CD8-positive, alpha-beta memory T cell (primary cell): ENCODE measurements around the gene OPRM1. TPM values are rescaled to one million over a fixed set of nuclear protein-coding genes. Genes with fewer than 3 reads are reported as not detected.
"Not testable (repeated sequence)": the region's sequence is repeated elsewhere in the genome, so short reads cannot be mapped to it uniquely, and the experiment has no call there.

Experiments used
- CTCF ChIA-PET: fragments of 350-600 bp; sonication (Branson Sonifier 250); formaldehyde crosslinking; loops from one replicate; lab custom pipeline; 2021; ENCODE audit warnings: antibody characterized with exemption; lab: Charles Lee
- POLR2A ChIA-PET: fragments of 350-600 bp; sonication (Branson Sonifier 250); formaldehyde crosslinking; loops from one replicate; lab custom pipeline; 2021; ENCODE audit warnings: antibody characterized with exemption; lab: Charles Lee
- DNase-seq, 5 donors: peaks; one replicate each; pipeline versions ENCODE4 v3.0.0 to v3.0.0-alpha.2; 2020 to 2022; ENCODE audit warnings: mixed read lengths in 1 of 5
- H3K27ac ChIP-seq: one replicate; pipeline ENCODE4 v1.7.0; 2013; ENCODE audit warnings: low read depth, mild to moderate bottlenecking, low read length, moderate library complexity
- H3K27me3 ChIP-seq: 2 replicates; pipeline ENCODE4 v1.7.0; 2013; ENCODE audit warnings: low read length, mild to moderate bottlenecking; ENCODE audit not compliant: insufficient read depth, poor library complexity, severe bottlenecking
- H3K36me3 ChIP-seq: 2 replicates; pipeline ENCODE4 v1.7.0; 2013; ENCODE audit warnings: mild to moderate bottlenecking, low read length, moderate library complexity; ENCODE audit not compliant: insufficient read depth
- H3K4me1 ChIP-seq: 2 replicates; pipeline ENCODE4 v1.7.0; 2013; ENCODE audit warnings: mild to moderate bottlenecking, low read length, moderate library complexity; ENCODE audit not compliant: insufficient read depth
- H3K4me3 ChIP-seq: 2 replicates; pipeline ENCODE4 v1.7.0; 2013; ENCODE audit warnings: mild to moderate bottlenecking, low read length
- H3K9me3 ChIP-seq: 2 replicates; pipeline ENCODE4 v1.7.0; 2013; ENCODE audit warnings: mild to moderate bottlenecking, low read length
- H3K27ac Mint-ChIP-seq, 8 donors: one replicate each; pipeline ENCODE4 v1.8.0; 2020 to 2021; ENCODE audit warnings: mixed read lengths in 8 of 8, mild to moderate bottlenecking in 6 of 8, inconsistent platforms in 3 of 8, moderate library complexity in 3 of 8
- H3K27me3 Mint-ChIP-seq, 2 donors: one replicate each; pipeline ENCODE4 v1.8.0; 2020 to 2021; ENCODE audit warnings: mixed read lengths in 2 of 2, mild to moderate bottlenecking in 1 of 2, moderate library complexity in 1 of 2
- H3K36me3 Mint-ChIP-seq, 3 donors: one replicate each; pipeline ENCODE4 v1.8.0; 2020 to 2021; ENCODE audit warnings: mixed read lengths in 3 of 3, inconsistent platforms in 1 of 3, mild to moderate bottlenecking in 1 of 3
- H3K4me1 Mint-ChIP-seq, 3 donors: one replicate each; pipeline ENCODE4 v1.8.0; 2020 to 2021; ENCODE audit warnings: mixed read lengths in 3 of 3, inconsistent platforms in 1 of 3, mild to moderate bottlenecking in 1 of 3
- H3K4me3 Mint-ChIP-seq, 7 donors: one replicate each; pipeline ENCODE4 v1.8.0; 2020 to 2021; ENCODE audit warnings: mixed read lengths in 7 of 7, mild to moderate bottlenecking in 6 of 7, moderate library complexity in 4 of 7, inconsistent platforms in 2 of 7
- H3K9me3 Mint-ChIP-seq, 5 donors: one replicate each; pipeline ENCODE4 v1.8.0; 2020 to 2022; ENCODE audit warnings: mixed read lengths in 5 of 5, mild to moderate bottlenecking in 3 of 5, moderate library complexity in 2 of 5, inconsistent platforms in 1 of 5
- polyA plus RNA-seq: library from polyadenylated mRNA; unstranded; fragments of 300-500 nt; fragmentation: Illumina TruSeq; gene quantifications from one replicate; pipeline ENCODE4 v1.2.3, GENCODE V29; 2021
- total RNA-seq, 2 experiments: library from RNA; stranded (reverse); gene quantifications; one replicate each; pipeline ENCODE4 v1.2.3, GENCODE V29; 2021

The OPRM1 gene
- total and polyA plus RNA-seq, 3 experiments from 2014 or later, result not detected

DNA sequence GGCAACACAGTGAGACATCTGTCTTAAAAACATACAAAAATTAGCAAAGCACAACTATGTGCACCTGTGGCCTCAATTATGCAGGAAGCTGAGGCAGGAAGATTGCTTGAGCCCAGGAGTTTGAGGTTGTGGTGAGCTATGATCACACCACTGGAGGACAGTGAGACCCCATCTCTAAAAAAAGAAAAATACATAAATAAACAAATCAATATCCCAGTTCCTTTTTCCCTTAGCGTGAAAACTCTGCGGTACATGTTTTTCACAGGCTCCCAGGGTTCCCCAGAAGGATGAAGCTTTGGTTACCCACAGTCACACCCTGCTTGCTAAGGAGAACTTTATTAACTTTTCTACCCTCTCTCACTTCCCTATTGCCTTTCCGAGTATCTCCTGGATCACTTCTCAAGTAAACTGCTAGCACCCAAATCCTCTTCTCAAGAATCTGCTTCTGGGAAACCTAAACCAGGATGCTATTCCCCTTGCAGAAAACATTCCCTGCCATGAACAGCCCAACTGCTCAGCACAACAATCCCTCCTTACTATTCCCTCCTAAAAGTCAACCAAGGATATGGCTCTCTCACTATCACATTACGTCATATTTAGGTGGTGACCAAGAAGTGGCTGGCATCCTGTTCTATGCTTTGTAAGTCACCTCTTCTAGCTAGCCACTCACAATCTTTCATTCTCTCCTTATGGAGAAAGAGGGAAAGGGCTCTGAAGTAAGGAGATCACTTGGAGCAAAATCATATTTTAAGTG is 195.2 kb downstream of the OPRM1 start:
- H3K9me3 Mint-ChIP-seq, result no peaks in the 10 kb centered on the region
- Histone ChIP-seq H3K4me3 (peak overlapping the region; percentile 6), H3K9me3 (no peaks in the 10 kb centered on the region), H3K27me3 (no peaks in the 10 kb centered on the region), H3K4me1 (peaks cover 80% of the 10 kb centered on the region), H3K27ac (no peak overlapping the region), H3K36me3 (no peaks in the 10 kb centered on the region)
- H3K36me3 Mint-ChIP-seq, result peaks cover 0 to 26% (median 7%) of the 10 kb centered on the region in 3 donors
- H3K27ac Mint-ChIP-seq, result peak overlapping the region; percentile 69 to 97 (median 88)
- CTCF ChIA-PET, result interaction anchor here (1.0 to 3.6 kb wide), 2 partner anchors 41 to 43 kb away, joined by 3 to 19 read pairs; no protein-coding TSS in a partner anchor
- peak overlapping the region; percentile 7 to 81 (median 62) for H3K4me3 Mint-ChIP-seq
- H3K4me1 Mint-ChIP-seq, result peaks cover 79 to 93% (median 87%) of the 10 kb centered on the region in 3 donors
- no peaks in the 10 kb centered on the region for H3K27me3 Mint-ChIP-seq
- POLR2A ChIA-PET, result interaction anchor here (0.5 to 0.6 kb wide), 2 partner anchors 10 to 657 kb away, joined by 3 to 4 read pairs; no protein-coding TSS in a partner anchor
- no peak for DNase-seq

GRCh38 chr6:154236646-154237301 is 197.7 kb downstream of the OPRM1 start:
- peak overlapping the region in 2 of 7 donors; percentile 33 to 47 for H3K4me3 Mint-ChIP-seq
- Histone ChIP-seq H3K4me1 (peaks cover 83% of the 10 kb centered on the region), H3K27ac (no peak overlapping the region), H3K4me3 (no peak overlapping the region), H3K36me3 (no peaks in the 10 kb centered on the region), H3K27me3 (no peaks in the 10 kb centered on the region), H3K9me3 (no peaks in the 10 kb centered on the region)
- CTCF ChIA-PET, result interaction anchor here (1.3 to 2.1 kb wide), 2 partner anchors 11 to 40 kb away, joined by 5 to 7 read pairs; no protein-coding TSS in a partner anchor
- DNase-seq, result no peak
- peaks cover 4 to 33% (median 10%) of the 10 kb centered on the region in 3 donors for H3K36me3 Mint-ChIP-seq
- no peaks in the 10 kb centered on the region for H3K9me3 Mint-ChIP-seq
- H3K27me3 Mint-ChIP-seq, result no peaks in the 10 kb centered on the region
- POLR2A ChIA-PET, result interaction anchor here (1.6 kb wide), 1 partner anchor 10 kb away, joined by 10 read pairs; no protein-coding TSS in a partner anchor
- peak overlapping the region in 6 of 8 donors; percentile 2 to 79 (median 22) for H3K27ac Mint-ChIP-seq
- peaks cover 78 to 94% (median 89%) of the 10 kb centered on the region in 3 donors for H3K4me1 Mint-ChIP-seq

GRCh38 chr6:154238831-154239230 is 199.8 kb downstream of the OPRM1 start:
- Histone ChIP-seq H3K4me1 (peaks cover 84% of the 10 kb centered on the region), H3K36me3 (no peaks in the 10 kb centered on the region), H3K4me3 (no peak overlapping the region), H3K9me3 (no peaks in the 10 kb centered on the region), H3K27me3 (no peaks in the 10 kb centered on the region), H3K27ac (no peak overlapping the region)
- H3K4me1 Mint-ChIP-seq, result peaks cover 78 to 95% (median 91%) of the 10 kb centered on the region in 3 donors
- H3K4me3 Mint-ChIP-seq, result peak overlapping the region in 5 of 7 donors; percentile 61 to 80 (median 74)
- DNase-seq, result no peak
- H3K27ac Mint-ChIP-seq, result peak overlapping the region in 6 of 8 donors; percentile 47 to 92 (median 67)
- no peaks in the 10 kb centered on the region for H3K9me3 Mint-ChIP-seq
- ChIA-PET CTCF (interaction anchor here (1.3 to 5.2 kb wide), 3 partner anchors 7 to 38 kb away, joined by 3 to 18 read pairs (median 16); no protein-coding TSS in a partner anchor), POLR2A (interaction anchor here (0.7 kb wide), 1 partner anchor 15 kb away, joined by 4 read pairs; no protein-coding TSS in a partner anchor)
- H3K27me3 Mint-ChIP-seq, result no peaks in the 10 kb centered on the region
- peaks cover 17 to 45% (median 19%) of the 10 kb centered on the region in 3 donors for H3K36me3 Mint-ChIP-seq

GRCh38 chr6:154239392-154239791 is 200.4 kb downstream of the OPRM1 start:
- Histone ChIP-seq H3K9me3 (no peaks in the 10 kb centered on the region), H3K4me3 (no peak overlapping the region), H3K27me3 (no peaks in the 10 kb centered on the region), H3K27ac (no peak overlapping the region), H3K36me3 (no peaks in the 10 kb centered on the region), H3K4me1 (peaks cover 84% of the 10 kb centered on the region)
- peak overlapping the region; percentile 47 to 80 (median 72) for H3K4me3 Mint-ChIP-seq
- no peaks in the 10 kb centered on the region for H3K27me3 Mint-ChIP-seq
- DNase-seq, result peak in 1 of 5 donors; percentile 15
- H3K36me3 Mint-ChIP-seq, result peaks cover 19 to 45% (median 19%) of the 10 kb centered on the region in 3 donors
- peak overlapping the region in 7 of 8 donors; percentile 10 to 92 (median 68) for H3K27ac Mint-ChIP-seq
- POLR2A ChIA-PET, result interaction anchor here (0.7 kb wide), 1 partner anchor 16 kb away, joined by 4 read pairs; no protein-coding TSS in a partner anchor
- CTCF ChIA-PET, result interaction anchor here (1.3 to 5.2 kb wide), 3 partner anchors 8 to 38 kb away, joined by 3 to 18 read pairs (median 16); no protein-coding TSS in a partner anchor
- peaks cover 78 to 95% (median 91%) of the 10 kb centered on the region in 3 donors for H3K4me1 Mint-ChIP-seq
- no peaks in the 10 kb centered on the region for H3K9me3 Mint-ChIP-seq

- H3K36me3 ChIP-seq, DNase-seq, H3K9me3 Mint-ChIP-seq, H3K4me3 ChIP-seq, H3K9me3 ChIP-seq, H3K27ac ChIP-seq, H3K27me3 Mint-ChIP-seq, H3K27me3 ChIP-seq: not testable (repeated sequence)
- peaks cover 74% of the 10 kb centered on the region for H3K4me1 ChIP-seq
- CTCF ChIA-PET, result interaction anchor here (0.6 to 5.2 kb wide), 5 partner anchors 8 to 86 kb away, joined by 3 to 18 read pairs (median 5); no protein-coding TSS in a partner anchor
- Mint-ChIP-seq H3K27ac (peak overlapping the region; percentile 47 to 92 (median 79)), H3K4me1 (peaks cover 74 to 95% (median 87%) of the 10 kb centered on the region in 3 donors), H3K4me3 (peak overlapping the region; percentile 35 to 80 (median 72)), H3K36me3 (peaks cover 19 to 52% (median 20%) of the 10 kb centered on the region in 3 donors)
- POLR2A ChIA-PET, result interaction anchor here (0.7 kb wide), 1 partner anchor 29 kb away, joined by 9 read pairs; no protein-coding TSS in a partner anchor
These were observed 202.0 kb downstream of the OPRM1 start for GRCh38 chr6:154241061-154241460.

DNA sequence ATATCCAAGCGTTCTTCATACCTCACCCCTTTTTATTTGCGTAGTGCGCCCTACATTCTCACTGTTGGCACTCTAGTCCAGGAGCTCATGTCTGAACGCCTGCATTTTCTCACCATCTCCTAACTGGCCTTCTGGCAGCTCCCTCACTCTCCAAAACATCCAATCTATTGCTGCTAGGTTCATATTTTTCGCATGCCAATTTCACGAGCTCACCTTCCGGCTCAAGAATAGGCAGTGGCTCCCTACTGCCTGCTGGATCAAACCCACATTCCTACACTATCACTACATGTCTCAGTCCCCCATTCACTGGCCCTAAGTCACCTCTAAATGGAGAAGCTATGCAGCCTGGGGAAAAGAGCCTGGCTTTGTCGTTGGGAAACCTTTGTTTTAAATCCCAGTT is 202.5 kb downstream of the OPRM1 start:
- no peaks in the 10 kb centered on the region for H3K36me3 ChIP-seq
- Mint-ChIP-seq H3K27ac (peak overlapping the region; percentile 47 to 98 (median 74)), H3K4me1 (peaks cover 70 to 91% (median 82%) of the 10 kb centered on the region in 3 donors), H3K27me3 (no peaks in the 10 kb centered on the region), H3K9me3 (no peaks in the 10 kb centered on the region), H3K4me3 (peak overlapping the region; percentile 42 to 83 (median 61)), H3K36me3 (peaks cover 19 to 55% (median 25%) of the 10 kb centered on the region in 3 donors)
- H3K4me1 ChIP-seq, result peaks cover 71% of the 10 kb centered on the region
- POLR2A ChIA-PET, result interaction anchor here (1.1 kb wide), 1 partner anchor 9 kb away, joined by 3 read pairs; no protein-coding TSS in a partner anchor
- no peaks in the 10 kb centered on the region for H3K9me3 ChIP-seq
- no peak overlapping the region for H3K27ac ChIP-seq
- no peak for DNase-seq
- no peaks in the 10 kb centered on the region for H3K27me3 ChIP-seq
- H3K4me3 ChIP-seq, result no peak overlapping the region
- CTCF ChIA-PET, result interaction anchor here (0.6 to 5.2 kb wide), 5 partner anchors 8 to 87 kb away, joined by 3 to 18 read pairs (median 5); no protein-coding TSS in a partner anchor

DNA sequence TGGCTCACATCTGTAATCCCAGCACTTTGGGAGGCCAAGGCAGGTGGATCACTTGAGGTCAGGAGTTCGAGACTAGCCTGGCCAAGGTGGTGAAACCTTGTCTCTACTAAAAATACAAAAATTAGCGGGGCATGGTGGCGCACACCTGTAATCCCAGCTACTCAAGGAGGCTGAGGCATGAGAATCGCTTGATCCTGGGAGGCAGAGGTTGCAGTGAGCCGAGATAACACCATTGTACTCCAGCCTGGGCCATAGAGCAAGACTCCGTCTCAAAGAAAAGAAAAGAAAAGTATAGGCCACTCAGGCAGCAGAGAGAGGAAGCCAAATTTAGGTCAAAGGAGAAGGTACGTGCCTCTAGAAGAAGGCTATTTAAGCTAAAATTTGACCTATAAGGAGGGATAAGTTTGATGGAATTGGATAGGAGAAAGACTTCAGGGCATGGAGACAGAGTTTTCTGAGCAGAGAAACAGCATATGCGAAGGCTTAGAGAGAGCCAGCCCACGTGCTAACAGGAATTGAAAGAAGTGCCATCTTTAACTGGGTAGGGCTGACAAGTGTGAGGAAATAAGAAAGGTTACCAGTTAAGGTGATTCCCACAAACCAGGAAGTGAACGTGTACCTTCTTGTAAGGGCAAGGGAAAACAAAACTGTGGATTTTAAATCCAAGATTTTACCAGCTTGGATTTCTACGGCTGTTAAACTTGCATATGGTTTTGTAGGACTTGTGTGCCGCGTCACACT is 203.7 kb downstream of the OPRM1 start:
- DNase-seq, result no peak
- H3K4me1 Mint-ChIP-seq, result peaks cover 67 to 87% (median 76%) of the 10 kb centered on the region in 3 donors
- H3K36me3 Mint-ChIP-seq, result peaks cover 17 to 59% (median 26%) of the 10 kb centered on the region in 3 donors
- H3K27ac Mint-ChIP-seq, result peak overlapping the region; percentile 40 to 98 (median 94)
- H3K4me1 ChIP-seq, result peaks cover 64% of the 10 kb centered on the region
- H3K27me3 ChIP-seq, result no peaks in the 10 kb centered on the region
- H3K36me3 ChIP-seq, result no peaks in the 10 kb centered on the region
- no peaks in the 10 kb centered on the region for H3K9me3 ChIP-seq
- peak overlapping the region; percentile 91 to 99 (median 95) for H3K4me3 Mint-ChIP-seq
- no peak overlapping the region for H3K27ac ChIP-seq
- H3K4me3 ChIP-seq, result peak overlapping the region; percentile 87
- ChIA-PET POLR2A (interaction anchor here (1.1 kb wide), 1 partner anchor 10 kb away, joined by 3 read pairs; no protein-coding TSS in a partner anchor), CTCF (interaction anchor here (0.6 to 5.2 kb wide), 2 partner anchors 11 to 31 kb away, joined by 3 to 18 read pairs; no protein-coding TSS in a partner anchor)
- H3K9me3 Mint-ChIP-seq, result no peaks in the 10 kb centered on the region
- no peaks in the 10 kb centered on the region for H3K27me3 Mint-ChIP-seq
